ENCODE measurements around the gene DNAH7. TPM values are rescaled to one million over a fixed set of nuclear protein-coding genes. Genes with fewer than 3 reads are reported as not detected.

Gene DNAH7
- total and polyA plus RNA-seq, 7 donors = 0.04 to 0.29 (median 0.10) TPM; not detected in 1

DNA sequence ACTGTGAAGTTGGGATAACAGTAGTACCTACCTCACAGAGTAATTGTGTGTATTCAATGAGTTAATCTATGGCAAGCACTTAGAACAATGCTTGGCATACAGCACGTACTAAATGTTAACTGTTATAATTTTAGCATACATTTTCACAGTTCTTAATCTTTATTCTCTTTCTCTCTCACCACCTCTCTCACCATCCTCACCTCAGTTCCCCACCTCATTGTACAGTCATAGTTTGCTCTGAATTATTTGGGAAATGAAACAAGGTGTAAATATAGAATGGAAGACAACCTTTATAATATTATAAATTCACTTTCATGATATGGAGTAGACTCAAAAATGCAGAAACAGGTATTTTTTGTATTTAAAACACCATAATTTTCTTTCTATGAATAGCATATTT lies 40.0 kb upstream of the DNAH7 start:
- Histone ChIP-seq H3K36me3 (ENCODE audit: insufficient read depth in 1 of 2, low read depth in 1 of 2) (no peaks in the 10 kb centered on the region), H3K4me3 (no peak overlapping the region), H3K9me3 (no peaks in the 10 kb centered on the region), H3K27ac (no peak overlapping the region), H3K27me3 (ENCODE audit: insufficient read depth in 3 of 3, low read length in 2 of 3) (no peaks in the 10 kb centered on the region), H3K4me1 (peaks cover 20% of the 10 kb centered on the region)
- intact Hi-C loops (cut with DNase I) = no loop called here
- TF ChIP-seq, protein P1, sequence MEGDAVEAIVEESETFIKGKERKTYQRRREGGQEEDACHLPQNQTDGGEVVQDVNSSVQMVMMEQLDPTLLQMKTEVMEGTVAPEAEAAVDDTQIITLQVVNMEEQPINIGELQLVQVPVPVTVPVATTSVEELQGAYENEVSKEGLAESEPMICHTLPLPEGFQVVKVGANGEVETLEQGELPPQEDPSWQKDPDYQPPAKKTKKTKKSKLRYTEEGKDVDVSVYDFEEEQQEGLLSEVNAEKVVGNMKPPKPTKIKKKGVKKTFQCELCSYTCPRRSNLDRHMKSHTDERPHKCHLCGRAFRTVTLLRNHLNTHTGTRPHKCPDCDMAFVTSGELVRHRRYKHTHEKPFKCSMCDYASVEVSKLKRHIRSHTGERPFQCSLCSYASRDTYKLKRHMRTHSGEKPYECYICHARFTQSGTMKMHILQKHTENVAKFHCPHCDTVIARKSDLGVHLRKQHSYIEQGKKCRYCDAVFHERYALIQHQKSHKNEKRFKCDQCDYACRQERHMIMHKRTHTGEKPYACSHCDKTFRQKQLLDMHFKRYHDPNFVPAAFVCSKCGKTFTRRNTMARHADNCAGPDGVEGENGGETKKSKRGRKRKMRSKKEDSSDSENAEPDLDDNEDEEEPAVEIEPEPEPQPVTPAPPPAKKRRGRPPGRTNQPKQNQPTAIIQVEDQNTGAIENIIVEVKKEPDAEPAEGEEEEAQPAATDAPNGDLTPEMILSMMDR (IDR thresholded peaks at IDR 0.05) = no peak
- WGBS, 3 donors = 37 to 52% (median 39%) methylated on average over 1 of the region's 1 CpG
- ATAC-seq (no peak), DNase-seq (no peak)

DNA sequence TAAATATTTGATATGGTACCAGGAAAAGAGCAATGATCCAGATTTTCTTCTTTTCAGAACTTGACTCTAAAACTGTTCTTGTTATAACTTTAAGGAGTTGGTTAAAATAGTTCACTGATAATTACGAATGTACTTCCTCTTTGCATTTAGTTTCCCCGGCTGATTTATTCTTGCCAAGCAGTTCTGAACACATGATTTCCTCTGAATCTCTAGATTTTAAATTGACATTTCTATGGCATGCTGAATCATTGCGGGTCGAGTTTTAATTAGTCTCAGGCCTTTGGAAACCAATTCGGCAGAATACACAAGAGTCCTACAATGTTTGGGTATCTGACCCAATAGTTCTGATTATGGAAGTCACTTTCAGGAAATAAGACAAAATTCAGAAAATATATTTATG lies 37.3 kb upstream of the DNAH7 start:
- no peaks in the 10 kb centered on the region for H3K27me3 ChIP-seq (ENCODE audit: insufficient read depth in 3 of 3, low read length in 2 of 3)
- H3K9me3 ChIP-seq = no peaks in the 10 kb centered on the region
- H3K4me1 ChIP-seq = peaks cover 10% of the 10 kb centered on the region
- DNase-seq = no peak
- WGBS, 3 donors = 53 to 75% (median 64%) methylated on average over 5 of the region's 5 CpGs
- ATAC-seq = no peak
- H3K36me3 ChIP-seq (ENCODE audit: insufficient read depth in 1 of 2, low read depth in 1 of 2) = no peaks in the 10 kb centered on the region
- no peak overlapping the region for H3K27ac ChIP-seq
- TF ChIP-seq, protein P1 (IDR thresholded peaks at IDR 0.05) = no peak
- intact Hi-C loops (cut with DNase I) = no loop called here
- H3K4me3 ChIP-seq = no peak overlapping the region

DNA sequence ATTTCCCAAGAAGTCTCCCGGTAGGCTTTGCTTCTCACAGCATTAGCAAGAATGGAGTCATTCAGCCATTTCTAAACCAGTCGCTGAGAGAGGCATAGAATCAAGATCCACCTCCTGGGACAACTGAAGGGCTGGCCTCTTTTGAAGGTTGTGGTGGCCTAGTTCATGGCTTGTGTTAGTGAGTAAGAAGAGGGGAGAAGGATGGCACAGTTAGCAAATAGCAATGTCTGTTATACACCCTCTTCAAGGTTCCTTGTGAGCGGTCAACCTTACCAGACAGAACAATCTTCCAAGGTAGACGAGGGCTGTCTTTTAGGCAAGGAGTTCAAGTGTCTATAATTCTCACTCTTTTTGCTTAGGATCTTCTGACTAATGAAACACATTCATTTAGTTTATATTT lies 35.4 kb upstream of the DNAH7 start:
- no peak overlapping the region for H3K4me3 ChIP-seq
- H3K4me1 ChIP-seq = peaks cover under 1% of the 10 kb centered on the region
- H3K9me3 ChIP-seq = no peaks in the 10 kb centered on the region
- no peak overlapping the region for H3K27ac ChIP-seq
- WGBS, 3 donors = 86 to 97% (median 92%) methylated on average over 4 of the region's 4 CpGs
- H3K36me3 ChIP-seq (ENCODE audit: insufficient read depth in 1 of 2, low read depth in 1 of 2) = no peaks in the 10 kb centered on the region
- ATAC-seq (no peak), DNase-seq (no peak)
- no peaks in the 10 kb centered on the region for H3K27me3 ChIP-seq (ENCODE audit: insufficient read depth in 3 of 3, low read length in 2 of 3)
- intact Hi-C loops (cut with DNase I) = no loop called here
- TF ChIP-seq, protein P1 (IDR thresholded peaks at IDR 0.05) = no peak

DNA sequence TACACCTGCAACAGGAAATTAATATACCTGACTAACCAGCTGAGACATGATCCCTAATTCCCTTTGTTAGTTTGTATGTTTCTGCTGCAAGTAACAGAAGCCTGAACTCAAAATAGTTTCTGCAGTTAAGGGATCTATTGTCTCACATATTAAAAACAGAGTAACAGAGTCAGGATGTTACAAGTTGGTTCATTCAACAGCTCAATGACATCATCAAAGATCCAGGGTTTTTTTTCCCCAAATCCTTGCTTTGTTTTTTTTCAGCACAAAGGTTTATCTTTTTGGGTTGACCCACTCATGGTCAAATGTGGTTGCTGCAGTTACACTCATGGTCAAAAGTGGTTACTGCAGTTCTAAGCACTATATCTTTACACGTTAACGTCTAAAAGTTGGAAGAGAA lies 35.0 kb upstream of the DNAH7 start:
- ATAC-seq = no peak
- H3K27me3 ChIP-seq (ENCODE audit: insufficient read depth in 3 of 3, low read length in 2 of 3) = no peaks in the 10 kb centered on the region
- H3K4me1 ChIP-seq = no peaks in the 10 kb centered on the region
- no peaks in the 10 kb centered on the region for H3K9me3 ChIP-seq
- intact Hi-C loops (cut with DNase I) = no loop called here
- no peaks in the 10 kb centered on the region for H3K36me3 ChIP-seq (ENCODE audit: insufficient read depth in 1 of 2, low read depth in 1 of 2)
- no peak overlapping the region for H3K27ac ChIP-seq
- TF ChIP-seq, protein P1 (IDR thresholded peaks at IDR 0.05) = no peak
- DNase-seq = no peak
- no peak overlapping the region for H3K4me3 ChIP-seq
- WGBS, 3 donors = 92 to 96% (median 93%) methylated on average over 2 of the region's 2 CpGs

DNA sequence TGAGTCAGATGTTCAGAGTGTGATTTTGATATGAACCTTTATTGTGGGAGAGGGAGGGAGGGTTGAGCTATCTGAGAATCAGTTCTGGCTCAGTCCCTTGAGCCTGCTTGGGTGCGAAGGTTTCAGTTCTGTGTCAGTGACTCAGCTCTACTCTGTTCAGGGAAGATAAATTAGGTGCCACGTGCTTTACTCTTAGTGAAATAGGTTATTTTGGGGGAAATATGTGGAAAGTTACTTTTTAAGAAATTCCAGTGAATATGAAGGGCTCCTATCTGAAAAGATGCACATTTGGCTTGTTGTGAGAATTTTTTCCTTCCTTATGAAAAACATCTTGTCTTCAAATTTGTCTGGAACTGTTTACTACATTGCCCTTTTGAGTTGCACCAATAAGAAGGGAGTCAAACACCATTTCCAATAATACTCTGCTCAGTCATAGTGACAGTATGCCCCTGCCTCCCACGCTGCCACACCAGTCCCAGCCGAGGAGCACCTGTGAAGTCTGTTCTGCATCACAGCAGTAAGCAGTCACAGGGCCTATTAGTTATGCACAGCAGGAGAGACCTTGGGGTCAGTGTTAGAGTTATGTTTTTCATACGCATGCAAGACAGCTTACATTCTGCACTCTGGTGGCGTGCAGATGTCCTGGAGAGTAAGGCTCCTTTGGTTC lies 32.8 kb upstream of the DNAH7 start:
- no peak for ATAC-seq
- TF ChIP-seq, protein P1 (IDR thresholded peaks at IDR 0.05) = no peak
- Histone ChIP-seq H3K27me3 (ENCODE audit: insufficient read depth in 3 of 3, low read length in 2 of 3) (no peaks in the 10 kb centered on the region), H3K4me1 (no peaks in the 10 kb centered on the region), H3K27ac (no peak overlapping the region), H3K9me3 (no peaks in the 10 kb centered on the region), H3K4me3 (no peak overlapping the region), H3K36me3 (ENCODE audit: insufficient read depth in 1 of 2, low read depth in 1 of 2) (no peaks in the 10 kb centered on the region)
- 43 to 52% (median 48%) methylated on average over 6 of the region's 6 CpGs for WGBS, 3 donors
- intact Hi-C loops (cut with DNase I) = no loop called here
- DNase-seq = no peak

Data from psoas muscle (tissue), 8 donors.